HEK293 (cell line): ENCODE data around the gene MRPL20.
"Not testable (repeated sequence)": the region's sequence is repeated elsewhere in the genome, so short reads cannot be mapped to it uniquely, and the experiment has no call there.

Experiments used
- CTCF ChIA-PET: fragments of 350-600 bp; formaldehyde crosslinking; extraction: SDS; loops from one replicate; lab custom pipeline; 2021; ENCODE audit warnings: antibody characterized with exemption; lab: Yijun Ruan, JAX
- POLR2A ChIA-PET: fragments of 300-600 bp; formaldehyde crosslinking; extraction: SDS; loops from one replicate; lab custom pipeline; 2020; ENCODE audit warnings: antibody characterized with exemption, inconsistent platforms; lab: Yijun Ruan, JAX
- H3K27ac ChIP-seq: fragments of 200-500 bp; sonication (Bioruptor generic); 2 replicates; pipeline ENCODE4 v1.5.1; 2014; ENCODE audit warnings: low read depth, low read length, control low read depth, inconsistent platforms; ENCODE audit errors: extremely low read depth
- H3K36me3 ChIP-seq, 2 experiments: fragments of 200-500 bp in 1 of 2; sonication (Bioruptor generic) in 1 of 2; 1 replicate in 1 of 2; 2 replicates in 1 of 2; pipeline ENCODE4 v1.5.1; 2014 to 2017; ENCODE audit warnings: inconsistent platforms in 2 of 2, low read length in 2 of 2; ENCODE audit not compliant: control insufficient read depth in 2 of 2, insufficient read depth in 1 of 2
- H3K4me1 ChIP-seq: fragments of 200-500 bp; sonication (Bioruptor generic); 2 replicates; pipeline ENCODE4 v1.5.1; 2014; ENCODE audit warnings: mild to moderate bottlenecking, low read length, inconsistent platforms; ENCODE audit not compliant: control insufficient read depth, insufficient read depth
- H3K4me3 ChIP-seq: 2 replicates; pipeline ENCODE4 v1.5.1; 2011; ENCODE audit warnings: low read depth, mild to moderate bottlenecking, control low read depth, low read length, moderate library complexity
- H3K9me3 ChIP-seq: fragments of 200-500 bp; sonication (Bioruptor generic); 2 replicates; pipeline ENCODE4 v1.5.1; 2014; ENCODE audit warnings: low read depth, low read length, inconsistent platforms; ENCODE audit not compliant: control insufficient read depth, insufficient read depth
- HOXD13 ChIP-seq: sonication (generic); formaldehyde crosslinking; IDR thresholded peaks from 2 replicates; pipeline ENCODE4 v1.8.0; 2022; ENCODE audit warnings: missing genetic modification reagents, borderline replicate concordance
- KLF7 ChIP-seq: fragments of 450-650 bp; formaldehyde crosslinking; IDR thresholded peaks from 2 replicates; pipeline ENCODE4 v1.5.1; 2016; ENCODE audit warnings: missing biosample characterization, missing genetic modification characterization, borderline replicate concordance
- KLF9 ChIP-seq: fragments of 450-650 bp; formaldehyde crosslinking; IDR thresholded peaks from 2 replicates; pipeline ENCODE4 v1.5.1; 2016; ENCODE audit warnings: missing biosample characterization, missing genetic modification characterization, low read depth
- ZBTB1 ChIP-seq: fragments of 450-650 bp; formaldehyde crosslinking; IDR thresholded peaks from 2 replicates; pipeline ENCODE4 v1.5.1; 2016; ENCODE audit warnings: missing biosample characterization, missing genetic modification characterization
- ZEB2 ChIP-seq: fragments of 450-650 bp; formaldehyde crosslinking; IDR thresholded peaks from 2 replicates; pipeline ENCODE4 v1.5.1; 2016; ENCODE audit warnings: missing biosample characterization, missing genetic modification characterization
- ZNF138 ChIP-seq: fragments of 450-650 bp; formaldehyde crosslinking; IDR thresholded peaks from 2 replicates; pipeline ENCODE4 v1.5.1; 2016; ENCODE audit warnings: missing biosample characterization, missing genetic modification characterization, borderline replicate concordance
- ZNF174 ChIP-seq: fragments of 450-650 bp; formaldehyde crosslinking; IDR thresholded peaks from 2 replicates; pipeline ENCODE4 v1.5.0; 2017; ENCODE audit warnings: missing biosample characterization, mild to moderate bottlenecking, missing genetic modification characterization
- ZNF335 ChIP-seq: fragments of 450-650 bp; formaldehyde crosslinking; conservative IDR thresholded peaks from 2 replicates; pipeline ENCODE4 v1.5.1; 2016; ENCODE audit warnings: missing biosample characterization, missing genetic modification characterization
- ZNF404 ChIP-seq: fragments of 450-650 bp; formaldehyde crosslinking; IDR thresholded peaks from 2 replicates; pipeline ENCODE4 v1.5.1; 2017; ENCODE audit warnings: missing biosample characterization, missing genetic modification characterization
- ZNF433 ChIP-seq: fragments of 450-650 bp; formaldehyde crosslinking; IDR thresholded peaks from 2 replicates; pipeline ENCODE4 v1.5.1; 2016; ENCODE audit warnings: missing biosample characterization, missing genetic modification characterization, low read depth
- ZNF514 ChIP-seq: fragments of 450-650 bp; formaldehyde crosslinking; IDR thresholded peaks from 2 replicates; pipeline ENCODE4 v1.5.1; 2016; ENCODE audit warnings: missing biosample characterization, missing genetic modification characterization
- ZNF596 ChIP-seq: fragments of 450-650 bp; IDR thresholded peaks from 2 replicates; pipeline ENCODE4 v1.5.0; 2018; ENCODE audit warnings: missing biosample characterization, mild to moderate bottlenecking, missing genetic modification characterization, moderate library complexity
- ZNF600 ChIP-seq: fragments of 450-650 bp; formaldehyde crosslinking; IDR thresholded peaks from 2 replicates; pipeline ENCODE4 v1.5.1; 2016; ENCODE audit warnings: missing biosample characterization, missing genetic modification characterization
- ZNF626 ChIP-seq: fragments of 450-650 bp; sonication (Bioruptor Pico); formaldehyde crosslinking; IDR thresholded peaks from 2 replicates; pipeline ENCODE4 v1.5.1; 2018; ENCODE audit warnings: missing biosample characterization, missing genetic modification characterization, inconsistent platforms
- ZNF654 ChIP-seq: fragments of 450-650 bp; formaldehyde crosslinking; IDR thresholded peaks from 2 replicates; pipeline ENCODE4 v1.5.1; 2016; ENCODE audit warnings: low read depth, missing biosample characterization, missing genetic modification characterization
- ZNF677 ChIP-seq: fragments of 450-650 bp; IDR thresholded peaks from 2 replicates; pipeline ENCODE4 v1.5.0; 2018; ENCODE audit warnings: missing biosample characterization, mild to moderate bottlenecking, missing genetic modification characterization, moderate library complexity
- ZNF701 ChIP-seq: fragments of 450-650 bp; formaldehyde crosslinking; IDR thresholded peaks from 2 replicates; pipeline ENCODE4 v1.5.1; 2016; ENCODE audit warnings: missing biosample characterization, missing genetic modification characterization
- ZNF747 ChIP-seq: fragments of 450-650 bp; formaldehyde crosslinking; IDR thresholded peaks from 2 replicates; pipeline ENCODE4 v1.5.1; 2016; ENCODE audit warnings: missing biosample characterization, missing genetic modification characterization
- ZNF785 ChIP-seq: fragments of 450-650 bp; formaldehyde crosslinking; IDR thresholded peaks from 2 replicates; pipeline ENCODE4 v1.5.1; 2016; ENCODE audit warnings: missing biosample characterization, missing genetic modification characterization
- ZNF791 ChIP-seq: fragments of 450-650 bp; formaldehyde crosslinking; IDR thresholded peaks from 2 replicates; pipeline ENCODE4 v1.5.1; 2016; ENCODE audit warnings: missing biosample characterization, missing genetic modification characterization
- TF ChIP-seq, protein P1 (sequence below): fragments of 450-650 bp; formaldehyde crosslinking; IDR thresholded peaks from 2 replicates; pipeline ENCODE4 v1.5.1; 2016; ENCODE audit warnings: missing biosample characterization, missing genetic modification characterization
- TF ChIP-seq, protein P2 (sequence below): fragments of 450-650 bp; formaldehyde crosslinking; IDR thresholded peaks from 2 replicates; pipeline ENCODE4 v1.5.1; 2016; ENCODE audit warnings: missing biosample characterization, missing genetic modification characterization
- TF ChIP-seq, protein P3 (sequence below): fragments of 450-650 bp; formaldehyde crosslinking; IDR thresholded peaks from 2 replicates; pipeline ENCODE4 v1.5.1; 2016; ENCODE audit warnings: missing biosample characterization, missing genetic modification characterization
- TF ChIP-seq, protein P4 (sequence below): fragments of 450-650 bp; formaldehyde crosslinking; IDR thresholded peaks from 2 replicates; pipeline ENCODE4 v1.5.1; 2016; ENCODE audit warnings: missing biosample characterization, missing genetic modification characterization
- TF ChIP-seq, protein P5 (sequence below): fragments of 450-650 bp; formaldehyde crosslinking; IDR thresholded peaks from 2 replicates; pipeline ENCODE4 v1.5.1; 2017; ENCODE audit warnings: missing biosample characterization, missing genetic modification characterization

Gene MRPL20

DNA sequence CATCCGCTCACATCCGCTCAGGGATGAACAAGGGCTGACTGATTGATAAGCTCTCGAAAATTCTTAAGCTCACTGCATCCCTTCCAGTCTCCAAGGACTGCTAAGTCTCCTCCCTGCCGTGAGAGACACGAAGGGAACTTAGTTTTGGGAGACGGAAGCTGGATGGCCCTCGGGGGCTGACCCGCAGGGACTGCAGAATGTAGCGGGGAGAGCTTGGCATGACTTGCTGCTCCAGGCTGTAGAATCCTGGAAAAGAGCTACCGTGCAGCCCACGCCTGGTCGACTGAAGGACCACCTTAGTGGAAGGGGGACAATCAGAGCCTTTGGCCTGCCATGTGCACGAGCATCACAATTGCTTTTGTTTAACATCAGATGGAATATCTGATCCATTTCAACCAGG lies 8.7 kb upstream of the MRPL20 start:
- CTCF ChIA-PET, result interaction anchor here (1.2 to 1.3 kb wide), 2 partner anchors 14 to 68 kb away, joined by 3 read pairs; no protein-coding TSS in a partner anchor
- H3K4me1 ChIP-seq, result no peaks in the 10 kb centered on the region

DNA sequence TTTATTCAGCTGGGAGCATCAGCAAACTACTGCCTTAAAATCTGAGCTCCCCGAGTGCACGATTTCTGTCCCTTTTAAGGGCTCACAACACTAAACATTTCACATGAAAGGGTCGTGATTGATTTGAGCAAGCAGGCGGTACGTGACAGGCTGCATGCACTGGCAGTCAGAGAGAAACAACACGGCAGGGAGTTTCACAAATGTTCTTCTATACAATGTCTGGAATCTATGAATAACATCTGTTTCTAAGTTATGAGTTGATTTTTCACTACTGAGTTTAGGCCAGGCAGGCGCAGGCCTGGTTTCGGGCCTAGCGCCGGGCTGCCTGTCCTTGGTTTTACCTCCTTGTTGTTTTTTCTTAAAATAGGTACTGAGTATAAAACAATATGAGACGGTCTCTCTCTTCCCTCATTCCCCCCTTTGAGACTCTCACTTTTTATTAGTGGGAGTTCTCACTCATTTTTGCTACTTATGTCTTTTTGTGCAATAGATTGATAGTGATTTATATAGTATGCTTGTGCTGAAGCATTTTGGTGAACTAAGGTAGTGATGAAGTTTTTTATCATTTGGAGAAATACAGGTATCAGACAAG lies 5.3 kb upstream of the MRPL20 start:
- H3K4me1 ChIP-seq, H3K9me3 ChIP-seq, H3K27ac ChIP-seq, CTCF ChIA-PET, H3K4me3 ChIP-seq: not testable (repeated sequence)
- POLR2A ChIA-PET, result interaction anchor here (1.0 kb wide), 1 partner anchor 14 kb away, joined by 3 read pairs; the partner anchor contains the start of gene CCNL2
- peaks cover 0 to 15% of the 10 kb centered on the region in 2 experiments; a peak in 2 of 3 replicates for H3K36me3 ChIP-seq
- TF ChIP-seq ZNF701, result 0 out of 2 replicates have a peak, but pooled peaks have one; percentile 51

More for the DNA sequence above, 8.7 kb upstream of the MRPL20 start:
- Histone ChIP-seq H3K4me3 (no peak overlapping the region), H3K9me3 (no peaks in the 10 kb centered on the region), H3K27ac (no peak overlapping the region), H3K36me3 (no peaks in the 10 kb centered on the region)
- TF ChIP-seq ZNF600 (no peak), KLF9 (tag by site-specific recombination) (no peak), KLF7 (tag by site-specific recombination) (no peak), ZNF433 (tag by site-specific recombination) (no peak), ZBTB1 (no peak), ZEB2 (no peak), ZNF654 (tag by site-specific recombination) (no peak), ZNF791 (no peak), ZNF335 (tag by site-specific recombination) (no peak), ZNF626 (tag by site-specific recombination) (no peak), ZNF138 (tag by site-specific recombination) (no peak), ZNF596 (tag by site-specific recombination) (no peak)
- TF ChIP-seq, protein P1, sequence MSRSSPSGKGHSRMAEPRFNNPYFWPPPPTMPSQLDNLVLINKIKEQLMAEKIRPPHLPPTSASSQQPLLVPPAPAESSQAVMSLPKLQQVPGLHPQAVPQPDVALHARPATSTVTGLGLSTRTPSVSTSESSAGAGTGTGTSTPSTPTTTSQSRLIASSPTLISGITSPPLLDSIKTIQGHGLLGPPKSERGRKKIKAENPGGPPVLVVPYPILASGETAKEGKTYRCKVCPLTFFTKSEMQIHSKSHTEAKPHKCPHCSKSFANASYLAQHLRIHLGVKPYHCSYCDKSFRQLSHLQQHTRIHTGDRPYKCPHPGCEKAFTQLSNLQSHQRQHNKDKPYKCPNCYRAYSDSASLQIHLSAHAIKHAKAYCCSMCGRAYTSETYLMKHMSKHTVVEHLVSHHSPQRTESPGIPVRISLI (tag by site-specific recombination), result no peak
- TF ChIP-seq, protein P2, sequence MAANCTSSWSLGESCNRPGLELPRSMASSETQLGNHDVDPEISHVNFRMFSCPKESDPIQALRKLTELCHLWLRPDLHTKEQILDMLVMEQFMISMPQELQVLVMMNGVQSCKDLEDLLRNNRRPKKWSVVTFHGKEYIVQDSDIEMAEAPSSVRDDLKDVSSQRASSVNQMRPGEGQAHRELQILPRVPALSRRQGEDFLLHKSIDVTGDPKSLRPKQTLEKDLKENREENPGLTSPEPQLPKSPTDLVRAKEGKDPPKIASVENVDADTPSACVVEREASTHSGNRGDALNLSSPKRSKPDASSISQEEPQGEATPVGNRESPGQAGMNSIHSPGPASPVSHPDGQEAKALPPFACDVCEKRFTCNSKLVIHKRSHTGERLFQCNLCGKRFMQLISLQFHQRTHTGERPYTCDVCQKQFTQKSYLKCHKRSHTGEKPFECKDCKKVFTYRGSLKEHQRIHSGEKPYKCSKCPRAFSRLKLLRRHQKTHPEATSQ, result no peak
- TF ChIP-seq, protein P3, sequence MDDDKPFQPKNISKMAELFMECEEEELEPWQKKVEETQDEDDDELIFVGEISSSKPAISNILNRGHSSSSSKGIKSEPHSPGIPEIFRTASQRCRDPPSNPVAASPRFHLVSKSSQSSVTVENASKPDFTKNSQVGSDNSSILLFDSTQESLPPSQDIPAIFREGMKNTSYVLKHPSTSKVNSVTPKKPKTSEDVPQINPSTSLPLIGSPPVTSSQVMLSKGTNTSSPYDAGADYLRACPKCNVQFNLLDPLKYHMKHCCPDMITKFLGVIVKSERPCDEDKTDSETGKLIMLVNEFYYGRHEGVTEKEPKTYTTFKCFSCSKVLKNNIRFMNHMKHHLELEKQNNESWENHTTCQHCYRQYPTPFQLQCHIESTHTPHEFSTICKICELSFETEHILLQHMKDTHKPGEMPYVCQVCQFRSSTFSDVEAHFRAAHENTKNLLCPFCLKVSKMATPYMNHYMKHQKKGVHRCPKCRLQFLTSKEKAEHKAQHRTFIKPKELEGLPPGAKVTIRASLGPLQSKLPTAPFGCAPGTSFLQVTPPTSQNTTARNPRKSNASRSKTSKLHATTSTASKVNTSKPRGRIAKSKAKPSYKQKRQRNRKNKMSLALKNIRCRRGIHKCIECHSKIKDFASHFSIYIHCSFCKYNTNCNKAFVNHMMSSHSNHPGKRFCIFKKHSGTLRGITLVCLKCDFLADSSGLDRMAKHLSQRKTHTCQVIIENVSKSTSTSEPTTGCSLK (tag by site-specific recombination), result no peak
- POLR2A ChIA-PET, result interaction anchor here (0.7 kb wide), 1 partner anchor 43 kb away, joined by 3 read pairs; no protein-coding TSS in a partner anchor

DNA sequence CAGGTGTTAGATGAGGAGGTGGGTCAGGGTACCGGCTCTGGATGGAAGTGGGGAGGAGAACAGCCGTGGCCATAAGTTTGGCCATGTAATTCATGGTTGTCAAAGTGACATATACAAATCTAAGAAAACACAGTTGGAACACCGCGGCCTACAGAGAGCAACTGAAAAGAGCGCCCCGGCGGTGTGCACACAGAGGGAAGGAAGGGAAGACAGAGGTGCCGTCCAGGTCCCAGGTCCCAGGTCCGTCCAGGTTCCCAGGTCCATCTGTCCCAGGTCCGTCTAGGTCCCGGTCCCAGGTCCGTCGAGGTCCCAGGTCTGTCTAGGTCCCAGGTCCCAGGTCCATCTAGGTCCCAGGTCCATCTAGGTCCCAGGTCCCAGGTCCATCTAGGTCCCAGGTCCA lies 4.5 kb upstream of the MRPL20 start:
- Histone ChIP-seq H3K36me3 (peaks cover 0 to 15% of the 10 kb centered on the region in 2 experiments; a peak in 2 of 3 replicates), H3K27ac (no peak overlapping the region), H3K4me1 (no peaks in the 10 kb centered on the region), H3K9me3 (no peaks in the 10 kb centered on the region), H3K4me3 (no peak overlapping the region)
- ChIA-PET CTCF (no interaction called here), POLR2A (interaction anchor here (1.2 kb wide), 1 partner anchor 12 kb away, joined by 4 read pairs; the partner anchor contains the start of gene CCNL2)
- TF ChIP-seq, protein P4, sequence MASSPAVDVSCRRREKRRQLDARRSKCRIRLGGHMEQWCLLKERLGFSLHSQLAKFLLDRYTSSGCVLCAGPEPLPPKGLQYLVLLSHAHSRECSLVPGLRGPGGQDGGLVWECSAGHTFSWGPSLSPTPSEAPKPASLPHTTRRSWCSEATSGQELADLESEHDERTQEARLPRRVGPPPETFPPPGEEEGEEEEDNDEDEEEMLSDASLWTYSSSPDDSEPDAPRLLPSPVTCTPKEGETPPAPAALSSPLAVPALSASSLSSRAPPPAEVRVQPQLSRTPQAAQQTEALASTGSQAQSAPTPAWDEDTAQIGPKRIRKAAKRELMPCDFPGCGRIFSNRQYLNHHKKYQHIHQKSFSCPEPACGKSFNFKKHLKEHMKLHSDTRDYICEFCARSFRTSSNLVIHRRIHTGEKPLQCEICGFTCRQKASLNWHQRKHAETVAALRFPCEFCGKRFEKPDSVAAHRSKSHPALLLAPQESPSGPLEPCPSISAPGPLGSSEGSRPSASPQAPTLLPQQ (tag by site-specific recombination), result no peak
- TF ChIP-seq ZNF514 (tag by site-specific recombination) (no peak), ZNF747 (tag by site-specific recombination) (no peak), HOXD13 (no peak), ZNF174 (no peak), ZNF785 (tag by site-specific recombination) (no peak), ZNF404 (tag by site-specific recombination) (no peak), KLF7 (tag by site-specific recombination) (no peak), ZNF677 (tag by site-specific recombination) (no peak)
- TF ChIP-seq, protein P5, sequence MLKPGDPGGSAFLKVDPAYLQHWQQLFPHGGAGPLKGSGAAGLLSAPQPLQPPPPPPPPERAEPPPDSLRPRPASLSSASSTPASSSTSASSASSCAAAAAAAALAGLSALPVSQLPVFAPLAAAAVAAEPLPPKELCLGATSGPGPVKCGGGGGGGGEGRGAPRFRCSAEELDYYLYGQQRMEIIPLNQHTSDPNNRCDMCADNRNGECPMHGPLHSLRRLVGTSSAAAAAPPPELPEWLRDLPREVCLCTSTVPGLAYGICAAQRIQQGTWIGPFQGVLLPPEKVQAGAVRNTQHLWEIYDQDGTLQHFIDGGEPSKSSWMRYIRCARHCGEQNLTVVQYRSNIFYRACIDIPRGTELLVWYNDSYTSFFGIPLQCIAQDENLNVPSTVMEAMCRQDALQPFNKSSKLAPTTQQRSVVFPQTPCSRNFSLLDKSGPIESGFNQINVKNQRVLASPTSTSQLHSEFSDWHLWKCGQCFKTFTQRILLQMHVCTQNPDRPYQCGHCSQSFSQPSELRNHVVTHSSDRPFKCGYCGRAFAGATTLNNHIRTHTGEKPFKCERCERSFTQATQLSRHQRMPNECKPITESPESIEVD (tag by site-specific recombination), result no peak
